ENCODE measurements around the gene PROP1.
"Not testable (repeated sequence)": the region's sequence is repeated elsewhere in the genome, so short reads cannot be mapped to it uniquely, and the experiment has no call there.

The PROP1 gene

DNA sequence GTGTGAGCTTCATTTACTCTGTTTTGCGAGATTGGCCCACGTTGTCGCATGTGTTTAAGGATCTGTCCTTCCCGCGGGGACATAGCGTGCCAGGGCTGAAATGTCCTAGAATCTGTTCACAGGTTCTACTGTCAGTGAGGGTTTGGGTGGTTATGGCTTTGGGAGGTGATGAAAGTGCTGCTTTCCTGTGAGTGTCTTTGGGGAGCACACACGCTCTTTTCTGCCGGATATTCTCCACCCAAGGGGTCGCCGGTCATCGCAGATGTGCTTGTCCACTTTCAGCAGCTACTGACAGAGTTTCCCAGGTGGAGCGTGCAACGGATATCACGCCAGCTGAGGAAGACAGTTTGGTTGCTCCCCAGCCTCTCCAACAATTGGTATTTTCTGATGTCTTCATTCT, 32.1 kb downstream of the PROP1 start:
- Histone ChIP-seq H3K4me3 (ENCODE audit: low read length) (no peak overlapping the region), H4K20me1 (ENCODE audit: insufficient read depth, low read length) (no peaks in the 10 kb centered on the region), H3K9ac (ENCODE audit: low read length) (no peak overlapping the region), H3K9me3 (ENCODE audit: insufficient read depth, low read length) (no peaks in the 10 kb centered on the region), H3K36me3 (replicated peaks; ENCODE audit: low read depth, low read length) (no peaks in the 10 kb centered on the region), H3K4me1 (ENCODE audit: low read length) (no peaks in the 10 kb centered on the region), H3K79me2 (ENCODE audit: low read length) (no peaks in the 10 kb centered on the region), H2AFZ (ENCODE audit: low read depth, low read length) (no peak overlapping the region), H3K4me2 (ENCODE audit: low read length) (no peak overlapping the region), H3K27ac (ENCODE audit: low read length) (no peak overlapping the region), H3K27me3 (ENCODE audit: low read depth, low read length) (no peaks in the 10 kb centered on the region)
- TF ChIP-seq, protein P1, sequence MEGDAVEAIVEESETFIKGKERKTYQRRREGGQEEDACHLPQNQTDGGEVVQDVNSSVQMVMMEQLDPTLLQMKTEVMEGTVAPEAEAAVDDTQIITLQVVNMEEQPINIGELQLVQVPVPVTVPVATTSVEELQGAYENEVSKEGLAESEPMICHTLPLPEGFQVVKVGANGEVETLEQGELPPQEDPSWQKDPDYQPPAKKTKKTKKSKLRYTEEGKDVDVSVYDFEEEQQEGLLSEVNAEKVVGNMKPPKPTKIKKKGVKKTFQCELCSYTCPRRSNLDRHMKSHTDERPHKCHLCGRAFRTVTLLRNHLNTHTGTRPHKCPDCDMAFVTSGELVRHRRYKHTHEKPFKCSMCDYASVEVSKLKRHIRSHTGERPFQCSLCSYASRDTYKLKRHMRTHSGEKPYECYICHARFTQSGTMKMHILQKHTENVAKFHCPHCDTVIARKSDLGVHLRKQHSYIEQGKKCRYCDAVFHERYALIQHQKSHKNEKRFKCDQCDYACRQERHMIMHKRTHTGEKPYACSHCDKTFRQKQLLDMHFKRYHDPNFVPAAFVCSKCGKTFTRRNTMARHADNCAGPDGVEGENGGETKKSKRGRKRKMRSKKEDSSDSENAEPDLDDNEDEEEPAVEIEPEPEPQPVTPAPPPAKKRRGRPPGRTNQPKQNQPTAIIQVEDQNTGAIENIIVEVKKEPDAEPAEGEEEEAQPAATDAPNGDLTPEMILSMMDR (IDR thresholded peaks at IDR 0.05; ENCODE audit: low read depth, low read length): no peak
- TF ChIP-seq EZH2phosphoT487 (IDR thresholded peaks at IDR 0.05; ENCODE audit: low read depth): no peak

DNA sequence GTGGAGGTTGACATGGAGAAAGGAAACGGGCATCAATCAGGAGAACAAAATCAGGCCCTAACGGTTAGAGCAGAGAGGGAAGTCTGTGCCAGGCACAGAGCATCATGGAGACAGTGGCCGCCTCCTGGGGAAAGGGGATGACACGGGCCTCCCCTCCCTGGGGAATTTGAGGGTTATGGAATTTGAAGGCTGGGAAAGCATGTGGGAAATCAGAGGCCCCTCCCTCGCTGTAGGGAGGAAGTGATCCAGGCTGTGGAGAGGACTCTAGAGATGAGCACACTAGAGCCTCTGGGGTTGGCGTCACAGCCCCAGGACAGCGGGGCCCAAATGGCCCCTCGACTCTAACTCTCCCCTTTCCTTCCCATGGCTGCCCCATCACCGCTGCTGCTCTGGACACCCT, 36.7 kb downstream of the PROP1 start:
- Histone ChIP-seq H3K36me3 (replicated peaks; ENCODE audit: low read depth, low read length) (peaks cover 2% of the 10 kb centered on the region), H2AFZ (ENCODE audit: low read depth, low read length) (no peak overlapping the region), H3K27ac (ENCODE audit: low read length) (no peak overlapping the region), H3K27me3 (ENCODE audit: low read depth, low read length) (no peaks in the 10 kb centered on the region), H3K4me3 (ENCODE audit: low read length) (no peak overlapping the region), H3K9ac (ENCODE audit: low read length) (no peak overlapping the region), H3K4me1 (ENCODE audit: low read length) (peaks cover 12% of the 10 kb centered on the region), H3K4me2 (ENCODE audit: low read length) (no peak overlapping the region), H4K20me1 (ENCODE audit: insufficient read depth, low read length) (no peaks in the 10 kb centered on the region), H3K79me2 (ENCODE audit: low read length) (no peaks in the 10 kb centered on the region), H3K9me3 (ENCODE audit: insufficient read depth, low read length) (no peaks in the 10 kb centered on the region)
- TF ChIP-seq, protein P1 (IDR thresholded peaks at IDR 0.05; ENCODE audit: low read depth, low read length): no peak
- no peak for TF ChIP-seq EZH2phosphoT487 (IDR thresholded peaks at IDR 0.05; ENCODE audit: low read depth)

DNA sequence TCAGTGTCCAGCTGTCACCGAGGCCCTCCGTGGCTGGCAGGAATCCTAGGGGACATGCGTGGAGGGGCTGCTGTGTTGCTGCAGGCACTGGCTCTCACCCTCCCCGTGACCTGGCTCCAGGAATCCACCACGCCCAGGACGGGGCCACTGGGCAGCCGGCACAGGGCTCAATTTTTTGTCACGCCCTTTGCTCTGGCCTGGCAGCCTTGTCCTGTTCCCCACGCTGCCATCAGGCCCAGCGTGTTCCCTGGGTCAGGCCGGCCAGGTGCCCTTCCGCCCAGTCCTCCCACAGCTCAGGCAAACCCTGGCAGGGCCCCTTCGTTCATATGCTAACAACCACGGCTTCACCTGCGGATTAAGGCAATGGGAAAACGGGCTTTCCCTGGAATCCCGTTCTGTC, 37.3 kb downstream of the PROP1 start:
- Histone ChIP-seq H3K36me3 (replicated peaks; ENCODE audit: low read depth, low read length) (peaks cover 2% of the 10 kb centered on the region), H3K4me1 (ENCODE audit: low read length) (peaks cover 12% of the 10 kb centered on the region), H4K20me1 (ENCODE audit: insufficient read depth, low read length) (no peaks in the 10 kb centered on the region), H3K27ac (ENCODE audit: low read length) (no peak overlapping the region), H3K9ac (ENCODE audit: low read length) (no peak overlapping the region), H3K79me2 (ENCODE audit: low read length) (no peaks in the 10 kb centered on the region), H3K27me3 (ENCODE audit: low read depth, low read length) (no peaks in the 10 kb centered on the region), H3K4me2 (ENCODE audit: low read length) (no peak overlapping the region), H3K9me3 (ENCODE audit: insufficient read depth, low read length) (no peaks in the 10 kb centered on the region), H2AFZ (ENCODE audit: low read depth, low read length) (no peak overlapping the region), H3K4me3 (ENCODE audit: low read length) (no peak overlapping the region)
- TF ChIP-seq, protein P1 (IDR thresholded peaks at IDR 0.05; ENCODE audit: low read depth, low read length): no peak
- no peak for TF ChIP-seq EZH2phosphoT487 (IDR thresholded peaks at IDR 0.05; ENCODE audit: low read depth)

DNA sequence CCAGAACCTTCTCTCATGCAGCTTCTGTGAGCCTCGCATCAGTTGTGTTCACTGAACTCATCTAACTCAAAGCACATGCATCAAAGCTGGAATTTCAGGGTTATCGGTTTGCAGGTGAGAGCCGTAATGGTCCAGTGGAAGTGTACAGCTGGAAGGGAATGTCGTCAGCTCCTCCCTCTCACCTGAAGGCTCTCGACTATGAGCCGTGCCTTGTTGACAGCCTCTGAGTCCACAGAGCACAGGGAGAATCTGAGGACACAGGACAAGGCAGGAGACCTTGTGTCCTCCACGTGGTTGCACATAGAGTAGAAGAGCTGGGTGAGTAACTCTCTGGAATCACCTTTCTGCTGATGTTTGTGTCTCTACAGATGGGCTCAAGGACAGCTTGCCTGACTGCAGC, 38.8 kb downstream of the PROP1 start:
- Histone ChIP-seq H2AFZ (ENCODE audit: low read depth, low read length) (no peak overlapping the region), H3K79me2 (ENCODE audit: low read length) (no peaks in the 10 kb centered on the region), H3K4me3 (ENCODE audit: low read length) (no peak overlapping the region), H4K20me1 (ENCODE audit: insufficient read depth, low read length) (no peaks in the 10 kb centered on the region), H3K4me2 (ENCODE audit: low read length) (no peak overlapping the region), H3K4me1 (ENCODE audit: low read length) (peaks cover 12% of the 10 kb centered on the region), H3K9ac (ENCODE audit: low read length) (no peak overlapping the region), H3K9me3 (ENCODE audit: insufficient read depth, low read length) (no peaks in the 10 kb centered on the region), H3K36me3 (replicated peaks; ENCODE audit: low read depth, low read length) (peaks cover 2% of the 10 kb centered on the region), H3K27me3 (ENCODE audit: low read depth, low read length) (no peaks in the 10 kb centered on the region), H3K27ac (ENCODE audit: low read length) (no peak overlapping the region)
- TF ChIP-seq, protein P1 (IDR thresholded peaks at IDR 0.05; ENCODE audit: low read depth, low read length): no peak
- TF ChIP-seq EZH2phosphoT487 (IDR thresholded peaks at IDR 0.05; ENCODE audit: low read depth): no peak

DNA sequence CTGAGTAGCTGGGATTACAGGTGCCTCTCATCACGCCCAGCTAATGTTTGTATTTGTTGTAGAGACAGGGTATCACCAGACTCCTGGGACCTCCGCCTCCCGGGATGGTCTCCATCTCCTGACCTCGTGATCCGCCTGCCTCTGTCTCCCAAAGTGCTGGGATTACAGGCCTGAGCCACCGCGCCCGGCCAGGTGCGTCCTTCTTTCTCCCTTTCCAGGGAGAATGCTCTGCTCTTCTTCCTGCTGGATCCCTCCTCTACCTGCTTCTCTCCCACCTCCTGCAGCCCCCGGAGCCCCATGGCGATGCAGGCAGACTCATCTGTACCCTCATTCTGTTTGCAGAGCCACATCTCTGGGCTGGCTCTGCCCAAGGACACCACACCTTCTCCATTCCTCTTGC, 42.9 kb downstream of the PROP1 start:
- not testable (repeated sequence) for H3K9me3 ChIP-seq (ENCODE audit: insufficient read depth, low read length); H3K4me3 ChIP-seq (ENCODE audit: low read length); H3K79me2 ChIP-seq (ENCODE audit: low read length); H3K9ac ChIP-seq (ENCODE audit: low read length); H3K36me3 ChIP-seq (replicated peaks; ENCODE audit: low read depth, low read length); H2AFZ ChIP-seq (ENCODE audit: low read depth, low read length); H3K27ac ChIP-seq (ENCODE audit: low read length); H4K20me1 ChIP-seq (ENCODE audit: insufficient read depth, low read length); H3K27me3 ChIP-seq (ENCODE audit: low read depth, low read length); H3K4me2 ChIP-seq (ENCODE audit: low read length)
- H3K4me1 ChIP-seq (ENCODE audit: low read length): peaks cover 12% of the 10 kb centered on the region

DNA sequence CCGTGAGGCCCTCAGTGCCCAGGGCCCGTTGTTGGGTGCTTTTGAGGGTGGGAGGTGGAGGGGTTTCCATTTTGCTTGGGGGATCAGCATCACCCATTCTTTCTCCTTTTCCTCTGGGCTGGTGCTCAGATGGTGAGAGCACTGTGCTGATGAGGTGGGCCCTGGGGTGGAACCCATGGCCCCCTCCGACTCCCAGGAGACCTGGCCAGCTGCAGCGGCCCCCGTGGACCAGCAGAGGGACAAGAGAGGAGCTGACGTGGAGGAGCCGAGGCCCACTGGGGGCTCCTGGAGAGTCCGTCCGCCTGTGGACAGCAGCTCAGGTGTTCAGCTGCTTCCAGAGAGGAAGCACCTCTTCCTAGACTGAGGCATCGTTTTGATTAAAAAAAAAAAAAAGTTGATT, 46.4 kb downstream of the PROP1 start:
- H3K4me2 ChIP-seq (ENCODE audit: low read length); H3K4me1 ChIP-seq (ENCODE audit: low read length); H3K27me3 ChIP-seq (ENCODE audit: low read depth, low read length); H3K36me3 ChIP-seq (replicated peaks; ENCODE audit: low read depth, low read length); H3K9me3 ChIP-seq (ENCODE audit: insufficient read depth, low read length); H3K79me2 ChIP-seq (ENCODE audit: low read length); H3K9ac ChIP-seq (ENCODE audit: low read length); H3K4me3 ChIP-seq (ENCODE audit: low read length); H2AFZ ChIP-seq (ENCODE audit: low read depth, low read length); H4K20me1 ChIP-seq (ENCODE audit: insufficient read depth, low read length); H3K27ac ChIP-seq (ENCODE audit: low read length): not testable (repeated sequence)

DNA sequence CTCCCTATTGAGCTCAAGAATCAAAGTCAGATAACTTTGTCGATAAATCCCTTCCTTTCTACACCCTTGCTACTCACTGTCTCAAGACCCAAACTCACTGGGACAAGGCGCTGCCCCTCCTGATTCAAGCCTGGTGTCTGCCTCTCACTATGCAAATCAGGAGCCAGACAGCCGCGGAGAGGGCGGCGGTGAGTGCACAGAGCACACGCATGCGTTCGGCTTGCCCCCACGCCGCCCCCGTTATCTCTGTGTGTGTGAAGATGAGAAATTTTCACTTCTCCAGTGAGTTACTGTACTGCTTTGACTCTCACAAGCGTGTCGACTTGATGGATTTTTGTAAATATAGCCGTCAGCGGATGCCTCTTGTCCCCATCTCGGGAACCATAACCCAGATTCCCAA, 47.0 kb downstream of the PROP1 start:
- H3K9me3 ChIP-seq (ENCODE audit: insufficient read depth, low read length); H3K9ac ChIP-seq (ENCODE audit: low read length); H3K79me2 ChIP-seq (ENCODE audit: low read length); H3K36me3 ChIP-seq (replicated peaks; ENCODE audit: low read depth, low read length); H3K27ac ChIP-seq (ENCODE audit: low read length); H4K20me1 ChIP-seq (ENCODE audit: insufficient read depth, low read length); H3K4me2 ChIP-seq (ENCODE audit: low read length); H2AFZ ChIP-seq (ENCODE audit: low read depth, low read length); H3K4me1 ChIP-seq (ENCODE audit: low read length); H3K4me3 ChIP-seq (ENCODE audit: low read length); H3K27me3 ChIP-seq (ENCODE audit: low read depth, low read length): not testable (repeated sequence)

All from OCI-LY3 (cell line).